GM18505 (cell line): Measurements from ENCODE around the gene SEMA6C.

ENCODE experiments used
- ATAC-seq: cut with Tn5 transposase; IDR thresholded peaks from one replicate; pipeline ENCODE4 v1.9.1; 2021; ENCODE audit not compliant: unreplicated experiment
- POLR2A ChIP-seq: IDR thresholded peaks from 4 replicates; pipeline ENCODE4 v1.6.1; 2011; ENCODE audit warnings: borderline replicate concordance; ENCODE audit not compliant: insufficient read depth, insufficient read length; ENCODE audit errors: extremely low read depth

SEMA6C gene

DNA sequence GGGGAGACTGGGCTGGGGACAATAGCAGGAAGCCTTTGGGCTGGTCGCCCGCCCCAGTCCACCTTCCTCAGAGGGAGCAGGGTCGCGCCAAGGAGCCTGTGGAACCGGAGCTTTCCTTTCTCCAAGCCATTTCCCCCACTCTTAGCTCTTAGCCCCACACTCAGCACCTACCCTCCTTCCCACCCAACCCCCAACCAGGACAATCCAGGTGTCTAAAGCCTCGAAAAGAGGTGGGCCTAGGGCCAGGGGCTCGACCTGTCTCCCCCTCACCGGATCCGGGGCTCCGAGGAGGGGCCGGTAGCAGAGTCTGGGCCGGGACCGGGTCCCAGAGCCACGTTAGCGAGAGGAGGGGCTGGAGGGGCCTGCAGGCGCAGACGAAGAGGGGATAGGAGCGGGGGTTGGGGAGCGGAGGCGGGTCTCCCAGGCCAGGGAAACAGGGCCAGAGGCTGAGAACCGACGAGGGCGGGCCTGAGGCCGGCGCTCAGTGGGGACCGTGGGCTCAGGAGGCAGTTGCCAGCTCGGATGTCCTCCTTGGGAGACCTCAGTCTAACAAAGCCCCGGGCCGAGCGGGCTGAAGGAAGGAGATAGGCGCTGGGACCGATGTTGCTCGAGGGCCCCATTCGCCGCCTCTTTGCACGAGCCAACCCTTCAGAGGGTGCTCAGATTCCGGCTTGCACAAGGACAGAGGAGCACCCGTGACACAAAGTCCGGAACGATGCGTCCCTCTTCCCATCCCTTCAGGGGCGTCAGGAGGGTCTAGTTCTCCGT, 943 bp downstream of the SEMA6C start:
- TF ChIP-seq POLR2A, result no peak
- no peak for ATAC-seq

DNA sequence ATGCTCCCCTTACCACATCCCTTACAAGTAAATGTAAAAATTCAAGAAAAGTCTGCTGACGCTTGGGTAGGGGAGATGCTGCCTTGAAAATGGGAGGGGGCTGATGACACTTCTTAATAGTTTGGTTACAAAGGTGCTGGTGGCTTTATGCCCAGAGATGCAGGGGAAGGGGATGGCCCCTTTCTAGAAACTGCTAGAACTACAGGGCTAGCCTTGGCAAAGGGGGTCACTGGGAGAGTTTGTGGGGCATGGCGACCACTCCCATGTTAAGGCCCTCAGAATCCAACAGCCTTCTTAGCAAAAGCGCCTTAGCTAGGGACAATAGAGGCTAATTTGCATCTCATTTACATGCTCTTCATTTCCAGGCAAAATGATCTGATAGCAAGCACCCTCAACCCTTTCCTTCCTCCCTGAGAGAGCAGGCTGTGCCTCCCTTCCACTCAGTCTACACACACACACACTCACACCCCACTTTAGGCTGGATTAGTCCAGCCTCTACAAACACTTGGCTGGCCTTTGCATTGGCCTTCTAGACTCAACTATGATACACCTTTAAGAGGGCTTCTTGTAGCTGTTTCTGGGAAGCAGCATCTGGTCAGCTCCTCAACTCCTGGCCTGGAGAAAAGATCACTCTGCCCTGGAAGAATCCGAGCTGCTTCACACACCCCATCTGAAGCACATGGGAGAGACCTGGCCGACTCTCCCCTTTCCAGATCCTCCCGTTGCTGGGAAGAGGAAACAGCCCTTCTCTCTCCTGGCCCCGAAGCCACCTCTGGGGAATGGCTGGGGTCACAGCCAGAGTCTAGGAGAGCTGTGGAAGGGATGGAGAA, 1.7 kb downstream of the SEMA6C start:
- no peak for ATAC-seq

DNA sequence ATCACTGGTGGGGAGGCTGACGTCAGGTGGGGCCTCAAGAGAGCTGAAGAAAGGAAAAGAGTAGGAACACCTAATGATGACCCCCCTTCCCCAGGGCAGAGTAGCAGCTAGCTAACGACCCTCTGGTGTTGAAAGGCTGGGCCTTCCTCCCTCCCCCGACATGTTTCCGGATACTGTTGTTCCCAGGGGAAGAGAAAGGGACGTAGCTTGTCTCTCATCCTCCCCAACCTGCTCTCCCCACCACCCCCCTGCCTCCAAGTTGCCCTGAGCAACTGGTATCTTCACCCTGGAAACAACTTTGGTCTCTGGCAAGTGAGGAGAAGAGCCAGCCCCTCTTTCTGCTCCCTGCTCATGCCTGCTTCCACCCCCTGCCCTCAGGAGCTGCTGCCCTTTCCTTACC, 2.4 kb downstream of the SEMA6C start:
- ATAC-seq, result no peak
- no peak for TF ChIP-seq POLR2A

More for the DNA sequence above, 1.7 kb downstream of the SEMA6C start:
- no peak for TF ChIP-seq POLR2A

DNA sequence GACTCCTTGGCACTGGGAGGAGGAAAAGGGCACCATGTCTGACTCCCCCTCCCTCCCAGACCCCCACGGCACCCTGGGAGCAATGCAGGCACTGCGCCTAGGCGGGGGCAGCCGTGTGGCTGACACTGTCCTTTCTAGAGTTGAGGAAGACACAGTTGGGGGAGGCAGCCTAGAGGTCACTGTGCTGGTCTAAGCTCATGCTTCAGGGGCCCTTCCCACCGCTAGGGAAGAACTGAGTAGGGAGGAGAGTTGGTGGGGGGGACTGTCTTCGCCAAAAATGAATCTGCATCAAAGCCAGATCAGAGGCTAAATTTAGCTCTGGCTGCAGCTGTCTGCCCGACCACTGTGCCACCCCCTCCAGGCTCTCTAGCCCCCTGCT, 3.4 kb downstream of the SEMA6C start:
- ATAC-seq, result no peak

DNA sequence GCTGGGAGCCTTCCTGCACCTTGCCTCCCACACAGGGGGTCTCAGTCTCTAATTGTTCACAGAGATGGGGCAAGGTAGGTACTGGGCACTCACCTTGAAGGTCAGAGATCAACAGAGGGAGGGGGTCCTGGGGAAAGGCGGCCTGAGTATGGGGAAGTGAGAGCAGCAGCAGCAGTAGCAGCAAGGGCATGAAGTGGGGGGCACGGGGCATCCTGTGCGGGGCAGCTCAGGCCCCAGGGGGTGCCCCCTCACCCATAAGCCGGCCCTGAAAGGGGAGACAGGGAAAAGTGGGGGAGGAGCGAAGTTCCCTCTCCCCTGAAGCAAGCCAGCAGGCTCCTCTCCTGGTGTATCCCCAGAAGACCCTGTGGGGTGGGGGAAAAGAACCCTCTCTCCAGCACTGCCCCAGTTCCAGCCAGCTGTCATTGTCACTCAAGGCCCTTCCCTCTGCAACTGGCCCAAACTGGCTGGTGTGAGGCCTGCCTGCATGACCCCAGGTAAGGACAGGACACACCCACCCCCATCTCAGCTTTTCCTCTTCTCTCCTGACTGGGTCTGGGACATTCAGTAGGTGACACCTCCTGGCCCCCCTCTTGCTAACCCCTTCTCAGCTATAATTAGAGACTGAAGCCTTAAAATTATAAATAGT, 3.9 kb downstream of the SEMA6C start:
- no peak for ATAC-seq
- TF ChIP-seq POLR2A, result no peak

More for the DNA sequence above, 3.4 kb downstream of the SEMA6C start:
- TF ChIP-seq POLR2A, result no peak

DNA sequence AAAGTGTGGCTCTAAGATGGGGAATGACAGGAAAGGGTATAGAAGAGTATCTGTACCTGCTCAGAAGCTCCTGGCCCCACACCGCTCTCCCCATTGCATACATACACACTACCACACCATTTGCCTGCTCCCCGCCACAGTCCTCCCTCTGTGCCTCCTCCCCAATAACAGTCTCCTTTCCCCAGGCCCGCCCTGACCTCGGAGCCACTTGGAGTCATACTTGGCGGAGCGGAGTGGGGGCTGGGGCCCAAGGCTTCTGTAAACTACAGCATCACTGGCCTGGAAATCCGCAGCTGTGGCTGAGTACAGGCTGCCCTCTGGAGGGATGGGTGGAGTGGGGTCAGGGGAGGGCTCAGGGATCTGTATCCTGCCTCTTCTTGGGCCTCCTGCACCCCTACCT, 8.6 kb downstream of the SEMA6C start:
- TF ChIP-seq POLR2A, result no peak
- ATAC-seq, result no peak

DNA sequence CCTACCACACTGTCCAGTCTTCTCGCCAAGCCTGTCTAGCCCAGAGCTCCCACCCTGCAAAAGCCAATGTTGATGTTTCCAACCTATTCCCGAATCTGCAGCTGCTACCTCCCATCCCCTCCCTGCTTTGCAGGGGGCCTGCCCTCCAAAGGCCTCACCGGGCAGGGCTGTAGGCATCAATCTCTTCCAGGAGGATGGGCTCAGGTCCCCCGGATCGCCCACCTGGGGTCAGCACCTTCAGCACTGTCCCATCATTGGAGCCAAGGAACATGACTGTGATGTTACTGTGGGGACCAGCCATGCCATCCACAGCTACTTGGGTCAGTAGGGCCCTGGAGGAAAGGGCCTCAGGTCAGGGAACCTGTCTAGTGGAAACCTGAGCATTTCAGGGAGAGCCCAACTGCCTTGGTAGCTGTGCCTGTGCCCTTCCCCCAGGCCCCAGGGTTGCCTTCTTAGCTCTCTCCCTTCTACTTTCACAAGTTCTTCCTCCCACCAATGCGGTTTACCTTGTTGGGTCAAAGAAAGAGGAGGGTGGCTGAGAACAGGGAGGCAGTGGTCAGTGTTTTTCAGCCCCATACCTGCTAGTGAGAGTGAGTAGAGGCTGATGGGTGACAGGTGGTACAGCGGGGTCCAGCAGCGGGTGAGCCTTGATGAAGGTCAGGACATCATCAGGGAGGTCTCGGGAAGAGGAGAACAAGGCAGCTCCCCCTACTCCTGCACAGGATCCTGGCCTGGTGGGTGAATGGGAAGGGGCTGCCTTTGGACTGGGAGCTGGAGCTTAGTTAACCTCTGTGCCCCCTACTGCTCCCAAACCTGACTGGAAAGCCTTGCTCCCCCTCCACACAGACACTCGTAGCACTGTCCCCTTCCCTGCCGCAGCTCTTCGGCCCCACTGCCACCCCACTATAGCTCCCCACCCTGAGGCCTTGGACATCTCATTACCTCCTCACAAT, 10.7 kb downstream of the SEMA6C start:
- ATAC-seq, result no peak
- TF ChIP-seq POLR2A, result no peak

DNA sequence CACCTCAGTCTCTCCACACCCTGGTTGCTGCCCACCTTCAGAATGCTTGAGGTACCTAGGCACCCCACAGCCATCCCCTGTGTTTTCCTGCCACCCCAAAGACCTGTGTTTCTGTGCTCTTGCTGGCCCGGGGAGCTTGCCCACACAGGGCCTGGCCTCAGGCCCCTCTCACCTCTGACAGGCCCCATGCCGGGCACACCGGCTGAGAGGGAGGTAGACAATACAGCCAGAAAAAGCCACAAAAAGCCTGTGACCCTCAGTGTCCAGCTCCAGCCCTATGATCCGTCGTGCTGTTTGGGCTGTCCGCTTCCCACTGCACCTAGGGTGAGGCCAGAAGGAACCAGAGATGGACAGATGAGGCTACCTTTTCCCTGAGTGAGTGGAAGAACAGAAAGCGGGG, 11.4 kb downstream of the SEMA6C start:
- no peak for ATAC-seq
- TF ChIP-seq POLR2A, result no peak

DNA sequence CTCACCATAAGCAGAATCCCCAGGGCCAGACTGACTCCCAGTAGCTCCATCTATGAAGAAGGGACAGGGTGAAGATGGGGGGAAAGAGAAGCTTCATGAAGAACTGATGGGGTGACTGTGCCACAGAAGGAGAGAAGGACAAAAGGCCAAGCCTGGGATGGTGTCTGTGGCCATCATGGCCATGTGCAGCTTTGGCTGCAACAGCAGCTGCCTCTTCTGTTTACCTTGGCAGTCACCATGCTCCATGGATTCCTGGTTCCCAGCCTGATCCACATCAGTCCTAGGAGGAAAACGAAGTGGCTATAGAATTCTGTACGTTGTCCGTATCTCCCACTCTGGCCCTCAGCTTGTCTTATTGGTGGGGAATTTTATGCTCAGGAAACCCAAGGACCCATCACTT, 12.0 kb downstream of the SEMA6C start:
- TF ChIP-seq POLR2A, result no peak
- ATAC-seq, result no peak

DNA sequence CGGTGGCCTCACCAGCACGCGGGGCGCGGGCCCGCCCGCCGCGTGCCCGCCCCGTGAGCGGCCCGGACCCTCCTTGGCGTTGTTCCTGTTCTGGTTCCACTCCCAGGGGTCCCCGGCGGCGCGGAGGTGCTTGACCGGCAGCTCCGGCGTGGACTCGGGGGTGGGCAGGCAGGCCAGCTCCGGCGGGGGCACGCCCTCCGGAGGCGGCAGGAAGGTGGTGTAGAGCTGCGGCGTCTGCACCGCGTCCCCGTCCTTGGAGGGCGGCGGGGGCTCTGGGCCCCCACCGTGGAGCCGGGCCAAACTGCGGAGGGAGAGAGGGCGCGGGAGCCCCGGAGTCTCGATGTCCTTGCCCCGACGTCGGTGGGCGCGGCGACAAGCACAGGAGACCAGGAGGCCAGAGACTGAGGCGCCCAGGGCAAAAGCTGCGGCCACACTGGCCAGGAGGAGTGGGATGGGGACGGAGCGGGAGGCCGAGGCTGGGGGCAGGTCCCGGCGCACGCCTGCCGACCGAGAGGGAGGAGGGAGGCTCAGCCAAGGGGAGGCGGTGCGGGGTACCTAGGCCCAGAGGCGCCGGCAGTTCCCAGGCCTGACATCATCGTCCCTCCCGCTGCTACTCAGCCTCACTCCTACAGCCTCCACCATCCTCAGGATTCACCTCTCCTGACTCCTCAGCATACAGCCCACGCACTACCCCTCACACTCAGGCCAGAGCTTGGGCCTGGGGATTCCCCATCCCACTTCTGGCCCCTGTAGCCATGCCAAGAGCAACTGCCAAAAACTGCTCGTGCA, 13.2 kb downstream of the SEMA6C start:
- ATAC-seq, result no peak
- TF ChIP-seq POLR2A, result no peak

DNA sequence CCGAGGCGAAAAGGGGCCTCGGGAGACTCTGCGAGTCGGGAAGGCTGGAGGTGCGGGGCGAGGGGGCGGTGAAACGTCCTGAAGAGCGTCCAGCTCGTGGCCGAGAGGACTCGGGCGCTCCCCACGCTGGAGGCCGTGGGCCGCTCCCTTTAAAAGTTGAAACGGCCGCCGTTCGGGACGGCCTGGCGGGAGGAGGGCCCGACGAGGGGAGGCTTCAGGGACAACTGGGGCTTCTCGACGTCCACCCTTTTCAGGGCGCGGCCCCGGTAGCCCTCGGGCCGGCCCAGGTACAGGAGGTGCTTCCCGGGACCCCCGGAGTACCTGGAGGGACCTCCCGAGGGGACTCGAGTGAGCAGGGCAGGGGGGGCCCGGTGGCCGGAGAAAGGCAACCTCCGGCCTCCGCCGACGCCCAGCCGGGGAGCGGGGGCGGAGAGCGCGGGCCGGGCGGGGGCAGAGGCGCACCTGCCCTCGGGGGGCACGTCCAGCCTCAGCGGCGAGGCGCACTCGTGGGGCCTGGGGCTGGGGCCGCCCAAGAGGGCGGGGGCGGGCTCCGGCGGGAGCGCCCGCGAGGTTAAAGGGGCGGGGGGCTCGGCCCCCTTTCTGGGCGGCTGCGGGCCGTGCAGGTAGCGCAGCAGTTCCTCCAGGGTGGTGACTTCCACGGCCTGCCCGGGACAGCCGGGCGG, 14.0 kb downstream of the SEMA6C start:
- TF ChIP-seq POLR2A, result no peak

More for the DNA sequence above, 14.0 kb downstream of the SEMA6C start:
- ATAC-seq, result no peak
